GM19455 (cell line): ENCODE measurements around the gene NTRK1.

Experiments
- ATAC-seq: cut with Tn5 transposase; IDR thresholded peaks from one replicate; pipeline ENCODE4 v1.9.1; 2021; ENCODE audit not compliant: unreplicated experiment

The NTRK1 gene

GRCh38 chr1:156854634-156855033 lies 6.0 kb upstream of the NTRK1 start:
- no peak for ATAC-seq

- ATAC-seq: no peak
Measured at GRCh38 chr1:156856282-156856785, 4.3 kb upstream of the NTRK1 start.

GRCh38 chr1:156857532-156857931 lies 3.1 kb upstream of the NTRK1 start:
- no peak for ATAC-seq

- no peak for ATAC-seq
Measured at GRCh38 chr1:156858555-156858956, 2.1 kb upstream of the NTRK1 start.

DNA sequence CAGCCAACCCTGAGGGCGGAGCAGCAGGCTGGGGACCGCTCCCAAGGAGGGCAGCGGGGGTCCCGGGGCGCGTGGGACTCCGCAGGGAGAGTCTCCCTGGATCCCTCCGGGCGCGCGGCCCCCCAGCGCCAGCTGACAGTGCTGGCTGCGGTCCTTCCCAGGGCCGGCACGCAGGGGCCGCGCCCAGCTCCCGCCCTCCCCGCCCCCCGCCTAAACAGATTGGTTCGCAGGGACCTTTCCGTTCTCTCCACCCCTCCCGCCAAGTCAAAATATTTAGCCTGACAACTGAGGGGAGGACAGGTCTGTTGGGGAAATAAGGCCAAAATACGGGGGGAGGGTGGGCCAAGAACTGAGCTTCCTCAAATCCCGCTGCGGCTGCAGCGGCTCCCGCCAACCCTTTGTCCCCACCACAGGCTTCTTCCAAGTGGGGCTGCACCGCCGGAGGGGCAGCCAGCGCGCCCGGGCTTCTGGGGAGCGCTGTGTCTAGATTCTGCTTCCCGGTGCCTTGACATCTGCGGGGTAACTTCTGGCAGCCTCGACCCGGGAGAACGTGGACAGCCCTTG lies 1.6 kb upstream of the NTRK1 start, which contains the start of gene INSRR:
INSRR (minus strand) TSS at position 159 of the 564 bp plus-strand sequence. CDS start 496 bp downstream, outside the sequence.
- no peak for ATAC-seq

DNA sequence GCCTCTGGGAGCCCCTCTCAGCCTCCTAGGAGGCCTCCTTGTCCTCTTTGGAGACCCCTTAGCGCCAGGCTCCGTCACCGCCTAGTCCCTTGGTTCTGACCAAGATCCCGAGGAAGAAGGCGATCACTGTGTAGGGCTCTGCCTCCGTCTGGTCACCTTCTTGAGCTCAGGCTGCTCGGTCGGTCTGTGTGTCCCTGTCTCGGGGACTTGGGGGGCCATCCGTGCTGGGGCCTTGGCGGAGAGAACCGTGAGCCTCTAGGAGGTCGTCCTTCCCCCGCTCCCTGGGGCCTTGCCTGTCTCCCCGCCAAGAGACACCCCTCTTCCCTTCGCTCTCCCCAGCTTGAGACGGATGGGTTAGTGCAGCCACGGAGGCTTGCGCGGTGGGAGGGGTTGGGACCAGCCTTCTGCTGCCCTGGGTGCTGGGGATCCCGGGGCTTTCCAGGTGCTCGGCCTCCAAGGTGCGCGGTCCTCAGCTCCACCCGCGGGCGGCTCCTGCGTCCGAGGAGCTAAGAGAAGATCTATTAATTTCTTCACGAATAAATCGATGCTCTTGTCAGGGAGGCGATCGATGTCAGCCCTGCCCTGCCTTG lies 1.0 kb upstream of the NTRK1 start:
- no peak for ATAC-seq

GRCh38 chr1:156860113-156860627 lies 495 bp upstream of the NTRK1 start:
- ATAC-seq: no peak

DNA sequence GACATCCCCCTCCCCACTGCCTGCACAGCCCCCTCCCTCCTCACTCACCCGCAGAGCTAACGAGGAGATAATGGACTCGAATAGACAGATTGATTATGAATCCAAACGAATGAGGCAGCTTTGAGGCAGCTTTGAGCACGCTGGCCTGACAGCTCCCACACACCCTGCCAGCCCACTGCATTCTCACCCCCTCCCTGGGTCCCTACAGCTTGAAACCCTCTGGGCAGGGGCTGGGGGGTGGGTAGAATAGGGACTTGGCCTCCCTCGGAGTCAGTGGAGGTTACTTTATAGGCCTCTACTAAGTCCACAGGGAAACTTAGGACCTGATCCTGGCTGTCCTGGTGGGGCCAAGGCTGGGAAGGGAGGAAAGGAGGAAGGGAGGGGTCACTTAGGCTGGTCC lies 1.9 kb downstream of the NTRK1 start:
- no peak for ATAC-seq

- no peak for ATAC-seq
Measured at GRCh38 chr1:156862997-156863599, 2.4 kb downstream of the NTRK1 start.

DNA sequence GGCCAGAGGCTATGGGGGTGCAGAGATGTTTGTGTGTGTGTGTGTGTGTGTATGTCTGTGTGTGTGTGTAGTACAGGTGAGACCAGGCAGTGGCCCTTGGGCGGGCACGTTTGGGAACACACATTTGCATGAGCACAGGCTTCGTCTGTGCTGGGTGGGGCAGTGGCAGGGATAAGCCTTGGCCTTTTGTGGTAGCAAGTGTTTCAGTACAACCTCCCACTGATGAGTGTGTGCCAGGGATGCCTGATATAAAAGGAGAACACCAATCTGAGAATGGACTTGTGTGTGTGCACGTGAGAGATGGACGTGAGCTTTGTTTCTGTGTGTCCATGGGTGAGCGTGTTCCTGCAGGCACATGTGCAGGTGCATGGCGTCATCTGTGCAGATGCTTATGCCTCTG lies 3.0 kb downstream of the NTRK1 start:
- ATAC-seq: no peak

- no peak for ATAC-seq
Measured at GRCh38 chr1:156864796-156865195, 4.1 kb downstream of the NTRK1 start.

GRCh38 chr1:156865258-156865657 lies 4.6 kb downstream of the NTRK1 start:
- ATAC-seq: no peak

GRCh38 chr1:156865865-156866248 lies 5.2 kb downstream of the NTRK1 start:
- ATAC-seq: no peak

DNA sequence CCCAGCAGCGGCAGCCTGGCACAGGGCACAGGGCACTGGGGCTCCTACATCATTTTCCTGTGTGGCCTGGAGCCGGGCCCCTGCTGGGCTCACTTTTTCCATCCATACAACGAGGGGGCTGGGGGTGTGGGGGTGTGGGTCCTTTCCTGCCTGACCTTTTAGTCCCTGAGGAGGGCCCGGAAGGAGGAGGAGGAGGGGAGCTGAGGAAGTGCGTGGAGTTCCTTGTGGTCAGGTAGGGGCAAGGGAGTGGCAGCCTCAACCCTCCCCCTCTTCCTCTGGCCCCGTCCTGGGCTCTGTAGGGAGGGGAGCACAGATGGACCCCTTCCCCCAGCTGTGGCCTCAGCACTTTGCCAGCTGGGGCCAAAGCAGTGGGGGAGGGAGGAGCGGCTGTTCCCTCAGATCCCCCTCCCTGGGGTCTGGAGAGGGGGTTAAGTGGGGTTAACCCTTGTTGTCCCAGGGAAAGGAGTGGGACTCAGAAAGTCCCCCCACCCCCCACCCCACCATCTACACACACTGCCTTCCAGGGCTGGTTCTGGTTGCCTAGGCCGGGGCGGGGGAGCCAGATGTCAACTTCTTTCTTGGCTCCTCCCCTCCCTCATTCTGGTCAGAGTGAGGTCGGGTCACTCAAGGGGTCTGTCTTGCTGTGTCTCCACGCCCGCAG lies 5.7 kb downstream of the NTRK1 start:
- ATAC-seq: no peak

GRCh38 chr1:156868341-156868740 lies 7.7 kb downstream of the NTRK1 start:
- no peak for ATAC-seq

- ATAC-seq: no peak
Measured at GRCh38 chr1:156869455-156869854, 8.8 kb downstream of the NTRK1 start.

- ATAC-seq: no peak
Measured at GRCh38 chr1:156873659-156874058, 13.0 kb downstream of the NTRK1 start.

- no peak for ATAC-seq
Measured at GRCh38 chr1:156874142-156874541, 13.5 kb downstream of the NTRK1 start.

DNA sequence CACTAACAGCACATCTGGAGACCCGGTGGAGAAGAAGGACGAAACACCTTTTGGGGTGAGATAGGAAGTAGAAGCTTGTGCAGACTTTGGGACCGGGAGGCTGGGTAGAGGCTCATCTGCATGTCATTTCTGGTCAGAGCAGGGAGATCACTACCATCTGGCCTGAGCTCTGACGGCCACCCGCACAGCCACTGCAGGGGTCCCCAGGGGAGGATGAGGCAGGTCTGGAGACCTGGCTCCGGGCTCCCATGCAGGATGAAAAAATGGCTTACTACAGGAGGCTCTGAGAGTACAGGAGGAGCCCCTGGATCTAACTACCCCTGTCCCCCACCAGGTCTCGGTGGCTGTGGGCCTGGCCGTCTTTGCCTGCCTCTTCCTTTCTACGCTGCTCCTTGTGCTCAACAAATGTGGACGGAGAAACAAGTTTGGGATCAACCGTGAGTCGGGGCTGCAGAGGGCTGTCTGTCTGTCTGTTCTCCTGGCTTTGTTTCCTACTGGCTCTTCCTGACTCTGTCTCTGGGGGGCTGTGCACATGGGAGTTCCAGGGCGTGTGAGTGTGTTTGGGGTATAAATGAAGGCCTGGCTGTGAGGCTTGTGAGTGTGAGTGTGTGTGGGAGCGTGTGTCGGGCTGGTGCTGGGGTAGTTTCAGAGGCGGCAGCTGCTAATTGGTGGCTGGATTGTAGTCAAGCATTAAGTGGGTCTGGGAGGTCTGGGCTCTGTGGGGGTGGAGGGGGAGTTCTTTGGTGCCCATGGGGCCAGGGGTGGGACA lies 14.1 kb downstream of the NTRK1 start:
- ATAC-seq: no peak

- ATAC-seq: no peak
Measured at GRCh38 chr1:156875341-156875615, 14.6 kb downstream of the NTRK1 start.

DNA sequence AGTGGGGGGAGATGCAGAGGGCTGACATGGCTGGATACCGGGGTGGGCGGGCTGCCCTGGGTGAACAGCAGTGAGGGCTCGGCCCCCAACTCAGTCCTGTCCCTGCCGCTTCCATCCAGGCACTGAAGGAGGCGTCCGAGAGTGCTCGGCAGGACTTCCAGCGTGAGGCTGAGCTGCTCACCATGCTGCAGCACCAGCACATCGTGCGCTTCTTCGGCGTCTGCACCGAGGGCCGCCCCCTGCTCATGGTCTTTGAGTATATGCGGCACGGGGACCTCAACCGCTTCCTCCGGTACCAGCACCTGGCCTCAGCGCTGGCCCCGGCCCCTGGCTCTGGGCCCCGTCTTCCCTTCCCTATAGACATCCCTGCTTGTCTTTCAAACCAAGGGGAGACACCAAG lies 15.6 kb downstream of the NTRK1 start:
- ATAC-seq: no peak
